NCI-H2081 treated with DMSO at 0.1 percent for 48 hours (cell line): ENCODE measurements around the gene MAPRE3.

Experiments
- DNase-seq: peaks from one replicate; lab custom pipeline; 2025; lab: John Stamatoyannopoulos, UW

Gene MAPRE3

GRCh38 chr2:26950246-26950645 is 20.2 kb upstream of the MAPRE3 start:
- DNase-seq = no peak

GRCh38 chr2:26951236-26951635 is 19.2 kb upstream of the MAPRE3 start:
- DNase-seq = no peak

GRCh38 chr2:26952374-26952773 is 18.1 kb upstream of the MAPRE3 start:
- no peak for DNase-seq

- no peak for DNase-seq
Measured at GRCh38 chr2:26954135-26954534, 16.3 kb upstream of the MAPRE3 start.

- DNase-seq = no peak
Measured at GRCh38 chr2:26957041-26957440, 13.4 kb upstream of the MAPRE3 start.

- no peak for DNase-seq
Measured at GRCh38 chr2:26957534-26957933, 12.9 kb upstream of the MAPRE3 start.

GRCh38 chr2:26959331-26959730 is 11.1 kb upstream of the MAPRE3 start:
- DNase-seq = no peak

GRCh38 chr2:26964446-26965130 is 5.8 kb upstream of the MAPRE3 start:
- no peak for DNase-seq

GRCh38 chr2:26968001-26968400 is 2.4 kb upstream of the MAPRE3 start:
- DNase-seq = no peak

- no peak for DNase-seq
Measured at GRCh38 chr2:26969077-26969844, 1.2 kb upstream of the MAPRE3 start.

GRCh38 chr2:26970928-26971627 is 641 bp downstream of the MAPRE3 start:
- no peak for DNase-seq

- DNase-seq = no peak
Measured at GRCh38 chr2:26971911-26972786, 1.7 kb downstream of the MAPRE3 start.

- DNase-seq = no peak
Measured at GRCh38 chr2:26974352-26974751, 3.9 kb downstream of the MAPRE3 start.

GRCh38 chr2:26975102-26975501 is 4.7 kb downstream of the MAPRE3 start:
- no peak for DNase-seq

GRCh38 chr2:26975656-26976055 is 5.2 kb downstream of the MAPRE3 start:
- DNase-seq = no peak

GRCh38 chr2:26976237-26976636 is 5.8 kb downstream of the MAPRE3 start:
- DNase-seq = no peak

GRCh38 chr2:26977012-26977411 is 6.6 kb downstream of the MAPRE3 start:
- no peak for DNase-seq

GRCh38 chr2:26978061-26978596 is 7.7 kb downstream of the MAPRE3 start:
- DNase-seq = no peak

GRCh38 chr2:26979741-26980140 is 9.3 kb downstream of the MAPRE3 start:
- DNase-seq = no peak

GRCh38 chr2:26980971-26981370 is 10.5 kb downstream of the MAPRE3 start:
- DNase-seq = no peak

- peak; percentile 98 for DNase-seq
Measured at GRCh38 chr2:26982102-26982742, 11.8 kb downstream of the MAPRE3 start.
